HL-60 (cell line): ENCODE data around the gene SMARCAD1.

ENCODE experiments used
- DNase-seq, 2 experiments: peaks; one replicate each; pipeline ENCODE4 v3.0.0-alpha.2; 2010 to 2020; ENCODE audit warnings: low read depth in 1 of 2, low spot score in 1 of 2
- H3K27ac ChIP-seq: fragments of 250-450 bp; sonication (Bioruptor Pico); replicated peaks from 2 replicates; pipeline ENCODE4 v1.5.1; 2020; ENCODE audit warnings: mild to moderate bottlenecking, moderate library complexity
- H3K27me3 ChIP-seq: fragments of 250-450 bp; sonication (Bioruptor Pico); 2 replicates; pipeline ENCODE4 v1.5.1; 2021; ENCODE audit warnings: mild to moderate bottlenecking, moderate library complexity; ENCODE audit not compliant: insufficient read depth, poor library complexity, severe bottlenecking
- H3K4me3 ChIP-seq: replicated peaks from 2 replicates; pipeline ENCODE4 v1.5.1; 2011; ENCODE audit warnings: mild to moderate bottlenecking, control low read depth, low read length; ENCODE audit not compliant: insufficient read depth
- CTCF ChIP-seq: IDR thresholded peaks from one replicate; pipeline ENCODE4 v1.5.1; 2011; ENCODE audit warnings: low read length, control low read depth, inconsistent platforms; ENCODE audit not compliant: insufficient read depth
- GABPA ChIP-seq: IDR thresholded peaks from 2 replicates; pipeline ENCODE4 v1.6.1; 2012; ENCODE audit warnings: low read depth
- POLR2AphosphoS5 ChIP-seq: IDR thresholded peaks from 2 replicates; pipeline ENCODE4 v1.6.1; 2012; ENCODE audit warnings: low read depth
- SPI1 ChIP-seq: IDR thresholded peaks from 2 replicates; pipeline ENCODE4 v1.6.1; 2012; ENCODE audit warnings: low read depth, mild to moderate bottlenecking, borderline replicate concordance
- TF ChIP-seq, protein P1 (sequence below): IDR thresholded peaks from 2 replicates; pipeline ENCODE4 v1.6.1; 2012; ENCODE audit warnings: low read depth; ENCODE audit not compliant: insufficient replicate concordance

Gene SMARCAD1

GRCh38 chr4:94329933-94330332 lies 122.3 kb downstream of the SMARCAD1 start:
- no peaks in the 10 kb centered on the region for H3K27me3 ChIP-seq
- TF ChIP-seq SPI1 (no peak), CTCF (no peak), GABPA (no peak), POLR2AphosphoS5 (no peak)
- TF ChIP-seq, protein P1, sequence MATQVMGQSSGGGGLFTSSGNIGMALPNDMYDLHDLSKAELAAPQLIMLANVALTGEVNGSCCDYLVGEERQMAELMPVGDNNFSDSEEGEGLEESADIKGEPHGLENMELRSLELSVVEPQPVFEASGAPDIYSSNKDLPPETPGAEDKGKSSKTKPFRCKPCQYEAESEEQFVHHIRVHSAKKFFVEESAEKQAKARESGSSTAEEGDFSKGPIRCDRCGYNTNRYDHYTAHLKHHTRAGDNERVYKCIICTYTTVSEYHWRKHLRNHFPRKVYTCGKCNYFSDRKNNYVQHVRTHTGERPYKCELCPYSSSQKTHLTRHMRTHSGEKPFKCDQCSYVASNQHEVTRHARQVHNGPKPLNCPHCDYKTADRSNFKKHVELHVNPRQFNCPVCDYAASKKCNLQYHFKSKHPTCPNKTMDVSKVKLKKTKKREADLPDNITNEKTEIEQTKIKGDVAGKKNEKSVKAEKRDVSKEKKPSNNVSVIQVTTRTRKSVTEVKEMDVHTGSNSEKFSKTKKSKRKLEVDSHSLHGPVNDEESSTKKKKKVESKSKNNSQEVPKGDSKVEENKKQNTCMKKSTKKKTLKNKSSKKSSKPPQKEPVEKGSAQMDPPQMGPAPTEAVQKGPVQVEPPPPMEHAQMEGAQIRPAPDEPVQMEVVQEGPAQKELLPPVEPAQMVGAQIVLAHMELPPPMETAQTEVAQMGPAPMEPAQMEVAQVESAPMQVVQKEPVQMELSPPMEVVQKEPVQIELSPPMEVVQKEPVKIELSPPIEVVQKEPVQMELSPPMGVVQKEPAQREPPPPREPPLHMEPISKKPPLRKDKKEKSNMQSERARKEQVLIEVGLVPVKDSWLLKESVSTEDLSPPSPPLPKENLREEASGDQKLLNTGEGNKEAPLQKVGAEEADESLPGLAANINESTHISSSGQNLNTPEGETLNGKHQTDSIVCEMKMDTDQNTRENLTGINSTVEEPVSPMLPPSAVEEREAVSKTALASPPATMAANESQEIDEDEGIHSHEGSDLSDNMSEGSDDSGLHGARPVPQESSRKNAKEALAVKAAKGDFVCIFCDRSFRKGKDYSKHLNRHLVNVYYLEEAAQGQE = no peak
- no peak overlapping the region for H3K4me3 ChIP-seq
- no peak for DNase-seq
- H3K27ac ChIP-seq = no peak overlapping the region

DNA sequence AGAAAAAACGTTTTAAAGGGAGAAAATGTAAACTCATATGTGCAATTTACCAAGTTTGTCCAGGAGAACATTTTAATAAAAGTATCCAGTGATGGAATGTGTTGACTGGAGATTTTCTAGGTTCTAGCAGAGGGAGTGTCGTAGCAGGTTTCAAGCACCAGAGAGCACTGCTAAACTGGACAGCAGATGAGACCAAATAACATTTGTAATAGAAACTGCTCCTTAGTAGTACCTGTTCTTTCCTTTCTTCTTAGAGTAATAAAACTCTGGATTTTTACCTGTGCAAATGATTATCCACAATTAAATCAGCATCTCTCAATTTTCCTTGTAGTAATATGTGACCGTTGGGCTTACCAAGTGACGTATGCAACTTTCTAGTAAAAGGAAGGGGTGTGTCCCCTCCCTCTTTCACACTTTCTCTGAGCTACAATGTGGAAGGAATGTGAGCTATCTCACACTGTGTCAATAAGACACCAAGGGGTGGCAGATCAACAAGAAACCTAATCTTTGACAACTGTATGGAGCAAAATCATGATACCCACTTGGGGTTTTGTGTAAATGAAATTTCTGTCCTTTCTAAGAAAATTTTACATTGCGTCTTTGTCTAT lies 125.4 kb downstream of the SMARCAD1 start:
- no peak overlapping the region for H3K27ac ChIP-seq
- no peak for DNase-seq

GRCh38 chr4:94333866-94334265 lies 126.2 kb downstream of the SMARCAD1 start:
- no peak overlapping the region for H3K27ac ChIP-seq
- no peak for TF ChIP-seq SPI1
- TF ChIP-seq POLR2AphosphoS5 = no peak
- no peak for TF ChIP-seq GABPA
- TF ChIP-seq, protein P1 = no peak
- no peak for TF ChIP-seq CTCF
- H3K27me3 ChIP-seq = no peaks in the 10 kb centered on the region
- DNase-seq = no peak
- no peak overlapping the region for H3K4me3 ChIP-seq

More for the DNA sequence above, 125.4 kb downstream of the SMARCAD1 start:
- H3K4me3 ChIP-seq = no peak overlapping the region
- TF ChIP-seq SPI1 (no peak), GABPA (no peak), CTCF (no peak), POLR2AphosphoS5 (no peak)
- TF ChIP-seq, protein P1 = no peak
- H3K27me3 ChIP-seq = no peaks in the 10 kb centered on the region
